HG03565 (cell line): ENCODE measurements around the gene HPGDS.

ENCODE experiments used
- ATAC-seq: cut with Tn5 transposase; IDR thresholded peaks from one replicate; pipeline ENCODE4 v1.9.1; 2021; ENCODE audit warnings: mild to moderate bottlenecking, moderate library complexity; ENCODE audit not compliant: unreplicated experiment

The HPGDS gene

GRCh38 chr4:94262163-94263016 lies 80.2 kb downstream of the HPGDS start:
- no peak for ATAC-seq

- no peak for ATAC-seq
Measured at GRCh38 chr4:94256828-94257227, 85.8 kb downstream of the HPGDS start.

- no peak for ATAC-seq
Measured at GRCh38 chr4:94256144-94256783, 86.4 kb downstream of the HPGDS start.

GRCh38 chr4:94253036-94253435 lies 89.6 kb downstream of the HPGDS start:
- ATAC-seq: no peak

- ATAC-seq: no peak
Measured at GRCh38 chr4:94251094-94251493, 91.5 kb downstream of the HPGDS start.
